ENCODE measurements around the gene MLLT6. TPM values are rescaled to one million over a fixed set of nuclear protein-coding genes. Genes with fewer than 3 reads are reported as not detected.

The MLLT6 gene
- total and polyA plus RNA-seq, 2 of the 13 experiments (the other 11 are each of a cell fraction or from before 2014, with no cell fraction given) = 50.7 to 69.5 TPM

GRCh38 chr17:38731526-38732294 lies 26.6 kb downstream of the MLLT6 start (continued):
- TF ChIP-seq ZNF574 (CRISPR knock-in tag; IDR thresholded peaks at IDR 0.05) (peak; percentile 4; the same call in 1 of the 2 replicates), HHEX (CRISPR knock-in tag; IDR thresholded peaks at IDR 0.05) (no peak), ZNF674 (CRISPR knock-in tag; IDR thresholded peaks at IDR 0.05; ENCODE audit: low read depth) (no peak), DPF2 (CRISPR knock-in tag; IDR thresholded peaks at IDR 0.05; ENCODE audit: borderline replicate concordance, low read depth) (no peak), XRCC5 (optimal IDR thresholded peaks at IDR 0.05; ENCODE audit: low read length) (no peak), POLR2A (IDR thresholded peaks at IDR 0.05; ENCODE audit: insufficient read depth in 1 of 2, low read depth in 2 of 2, low read length in 2 of 2) (0 out of 4 replicates have a peak, but pooled peaks of 1 of the 2 experiments have one; percentile 25), ADNP (CRISPR knock-in tag; IDR thresholded peaks at IDR 0.05) (no peak), SP4 (CRISPR knock-in tag; IDR thresholded peaks at IDR 0.05) (0 out of 2 replicates have a peak, but pooled peaks have one; percentile 21), TGIF2 (CRISPR knock-in tag; IDR thresholded peaks at IDR 0.05) (no peak), ZNF205 (CRISPR knock-in tag; IDR thresholded peaks at IDR 0.05) (no peak), AGO2 (optimal IDR thresholded peaks at IDR 0.05; ENCODE audit: low read depth, low read length) (peak; percentile 6), ZKSCAN1 (IDR thresholded peaks at IDR 0.05; ENCODE audit: low read length) (no peak)

Data from HepG2 (cell line).